Measurements from ENCODE around the gene NAA10. TPM values are rescaled to one million over a fixed set of nuclear protein-coding genes. Genes with fewer than 3 reads are reported as not detected.

The NAA10 gene
- total RNA-seq, 4 donors from 2014 or later: 58.7 to 89.3 (median 69.7) TPM

DNA sequence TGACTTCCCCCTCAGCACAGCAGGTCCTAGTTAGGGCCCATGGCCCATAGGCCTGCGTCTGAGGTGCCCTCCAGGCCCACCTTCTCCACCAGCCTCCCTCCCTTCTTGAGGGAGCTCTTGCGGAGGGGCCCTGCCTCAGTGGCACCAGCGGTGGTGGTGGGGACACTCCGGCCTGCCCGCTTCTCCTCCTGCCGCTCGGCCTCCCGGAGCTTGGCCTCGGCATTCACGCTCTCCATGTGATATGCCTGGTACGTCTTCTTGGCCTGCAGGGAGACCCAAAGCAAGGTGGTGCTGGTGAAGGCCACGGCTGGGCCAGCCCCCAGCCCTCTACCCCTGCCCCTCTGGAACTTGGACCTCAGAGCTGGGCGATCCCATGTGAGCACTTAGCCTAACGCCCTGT lies 14.3 kb downstream of the NAA10 start:
- TF ChIP-seq, protein P1, sequence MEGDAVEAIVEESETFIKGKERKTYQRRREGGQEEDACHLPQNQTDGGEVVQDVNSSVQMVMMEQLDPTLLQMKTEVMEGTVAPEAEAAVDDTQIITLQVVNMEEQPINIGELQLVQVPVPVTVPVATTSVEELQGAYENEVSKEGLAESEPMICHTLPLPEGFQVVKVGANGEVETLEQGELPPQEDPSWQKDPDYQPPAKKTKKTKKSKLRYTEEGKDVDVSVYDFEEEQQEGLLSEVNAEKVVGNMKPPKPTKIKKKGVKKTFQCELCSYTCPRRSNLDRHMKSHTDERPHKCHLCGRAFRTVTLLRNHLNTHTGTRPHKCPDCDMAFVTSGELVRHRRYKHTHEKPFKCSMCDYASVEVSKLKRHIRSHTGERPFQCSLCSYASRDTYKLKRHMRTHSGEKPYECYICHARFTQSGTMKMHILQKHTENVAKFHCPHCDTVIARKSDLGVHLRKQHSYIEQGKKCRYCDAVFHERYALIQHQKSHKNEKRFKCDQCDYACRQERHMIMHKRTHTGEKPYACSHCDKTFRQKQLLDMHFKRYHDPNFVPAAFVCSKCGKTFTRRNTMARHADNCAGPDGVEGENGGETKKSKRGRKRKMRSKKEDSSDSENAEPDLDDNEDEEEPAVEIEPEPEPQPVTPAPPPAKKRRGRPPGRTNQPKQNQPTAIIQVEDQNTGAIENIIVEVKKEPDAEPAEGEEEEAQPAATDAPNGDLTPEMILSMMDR (IDR thresholded peaks at IDR 0.05): no peak
- no peak for TF ChIP-seq POLR2A (IDR thresholded peaks at IDR 0.05)
- intact Hi-C loops (cut with DNase I): no loop called here
- no peaks in the 10 kb centered on the region for H3K9me3 ChIP-seq
- no peak for DNase-seq
- H3K4me3 ChIP-seq (replicated peaks in 1 of 3): no peak overlapping the region
- no peaks in the 10 kb centered on the region for H3K27me3 ChIP-seq
- H3K4me1 ChIP-seq: no peaks in the 10 kb centered on the region
- no peak overlapping the region for H3K27ac ChIP-seq
- H3K36me3 ChIP-seq: no peaks in the 10 kb centered on the region
- 100% methylated on average over 1 to 8 of the region's 14 CpGs for WGBS, 2 donors

DNA sequence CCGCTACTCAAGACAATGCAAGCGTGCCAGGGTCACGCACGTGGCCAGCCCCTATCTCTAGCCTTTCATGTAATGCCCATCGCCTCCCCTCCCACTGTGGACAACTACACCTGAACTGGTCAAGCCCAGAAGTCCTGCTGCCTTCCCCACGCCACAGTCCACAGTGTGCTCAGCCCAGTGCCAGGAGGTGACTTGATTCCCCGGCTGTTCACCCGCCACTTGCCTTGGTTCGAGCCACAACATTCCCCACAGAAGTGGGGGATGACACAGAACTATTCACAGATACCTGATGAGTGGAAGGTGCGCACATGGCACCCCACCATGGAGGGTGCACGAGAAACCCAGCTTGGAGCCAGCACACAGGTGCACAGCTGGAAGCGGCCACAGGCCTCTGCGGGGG lies 15.6 kb downstream of the NAA10 start:
- WGBS, 2 donors: 86 to 98% methylated on average over 6 to 11 of the region's 13 CpGs
- Histone ChIP-seq H3K4me3 (replicated peaks in 1 of 3) (no peak overlapping the region), H3K27ac (no peak overlapping the region), H3K9me3 (no peaks in the 10 kb centered on the region), H3K4me1 (no peaks in the 10 kb centered on the region), H3K27me3 (no peaks in the 10 kb centered on the region), H3K36me3 (no peaks in the 10 kb centered on the region)
- TF ChIP-seq, protein P1 (IDR thresholded peaks at IDR 0.05): no peak
- TF ChIP-seq POLR2A (IDR thresholded peaks at IDR 0.05): no peak
- no peak for DNase-seq
- intact Hi-C loops (cut with DNase I): no loop called here

DNA sequence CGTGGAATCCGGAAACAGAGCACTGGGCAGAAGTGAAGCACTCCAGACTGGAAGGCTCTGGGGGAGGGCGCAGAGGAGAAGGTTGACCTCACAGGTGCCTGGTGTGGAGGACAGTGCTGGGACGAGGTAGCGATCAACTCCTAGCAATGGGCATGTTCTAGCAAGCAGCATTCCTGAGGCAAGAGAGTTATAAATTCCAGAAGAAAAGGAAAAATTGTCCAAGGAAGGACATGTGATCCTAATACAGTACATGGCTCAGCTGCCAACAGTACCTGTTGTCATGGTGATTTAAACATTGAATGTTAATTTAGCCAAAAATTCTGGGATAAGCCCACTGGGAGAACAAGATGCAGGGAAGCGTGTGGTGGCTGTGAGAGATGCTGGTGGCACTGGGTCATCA lies 17.0 kb downstream of the NAA10 start:
- Histone ChIP-seq H3K9me3 (no peaks in the 10 kb centered on the region), H3K4me3 (replicated peaks in 1 of 3) (no peak overlapping the region), H3K27me3 (no peaks in the 10 kb centered on the region), H3K27ac (no peak overlapping the region), H3K4me1 (no peaks in the 10 kb centered on the region), H3K36me3 (no peaks in the 10 kb centered on the region)
- intact Hi-C loops (cut with DNase I): no loop called here
- no peak for DNase-seq
- WGBS, 2 donors: 81 to 87% methylated on average over 6 of the region's 6 CpGs
- TF ChIP-seq POLR2A (IDR thresholded peaks at IDR 0.05): no peak
- TF ChIP-seq, protein P1 (IDR thresholded peaks at IDR 0.05): no peak

DNA sequence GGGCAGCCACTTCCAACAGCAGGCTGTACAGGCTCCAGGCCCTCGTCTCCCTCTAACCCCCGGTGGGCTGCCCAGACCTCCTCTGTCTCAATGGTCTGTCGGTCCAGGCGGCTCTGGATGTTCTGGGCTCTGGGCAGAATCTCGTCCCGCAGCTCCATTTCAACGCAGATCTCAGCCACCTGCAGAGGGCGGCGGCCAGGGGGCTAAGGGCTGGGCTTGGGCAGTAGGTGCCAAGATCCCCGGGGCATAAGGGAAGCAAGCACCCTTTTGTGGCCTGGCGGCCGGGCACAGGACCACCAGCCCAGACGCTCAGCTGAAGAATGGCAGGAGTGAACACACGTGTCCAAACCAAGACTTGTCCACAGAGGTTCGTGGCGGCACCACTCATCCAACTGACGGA lies 21.1 kb downstream of the NAA10 start:
- Histone ChIP-seq H3K4me3 (replicated peaks in 1 of 3) (no peak overlapping the region), H3K4me1 (no peaks in the 10 kb centered on the region), H3K27me3 (no peaks in the 10 kb centered on the region), H3K27ac (no peak overlapping the region), H3K9me3 (no peaks in the 10 kb centered on the region), H3K36me3 (no peaks in the 10 kb centered on the region)
- no peak for DNase-seq
- TF ChIP-seq, protein P1 (IDR thresholded peaks at IDR 0.05): no peak
- no peak for TF ChIP-seq POLR2A (IDR thresholded peaks at IDR 0.05)
- intact Hi-C loops (cut with DNase I): no loop called here
- WGBS, 2 donors: 90 to 93% methylated on average over 4 to 7 of the region's 17 CpGs

DNA sequence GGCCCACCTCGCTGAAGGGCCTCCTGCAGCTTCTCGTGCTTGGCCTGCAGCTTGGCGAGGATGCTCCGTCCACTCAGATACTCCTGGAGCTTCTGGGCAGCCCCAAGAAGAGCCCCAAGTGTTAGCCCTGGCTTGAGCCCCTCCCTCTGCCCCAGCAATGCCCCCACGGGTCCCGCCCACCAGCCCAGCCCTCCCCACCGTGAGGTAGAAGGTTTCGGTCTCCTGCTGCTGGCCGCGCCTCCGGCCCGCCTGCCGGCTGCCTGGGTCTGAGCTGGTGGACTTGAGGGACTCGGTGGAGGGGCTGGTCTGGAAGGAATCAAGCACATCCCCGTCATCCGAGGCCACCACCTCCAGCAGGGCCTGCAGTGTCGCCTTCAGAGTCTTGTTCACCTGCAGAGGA lies 21.6 kb downstream of the NAA10 start:
- intact Hi-C loops (cut with DNase I): no loop called here
- H3K4me3 ChIP-seq (replicated peaks in 1 of 3): no peak overlapping the region
- no peaks in the 10 kb centered on the region for H3K9me3 ChIP-seq
- no peak for TF ChIP-seq POLR2A (IDR thresholded peaks at IDR 0.05)
- TF ChIP-seq, protein P1 (IDR thresholded peaks at IDR 0.05): no peak
- H3K4me1 ChIP-seq: no peaks in the 10 kb centered on the region
- H3K27ac ChIP-seq: no peak overlapping the region
- WGBS, 2 donors: 83% methylated on average over 2 of the region's 17 CpGs; no CpG with 5 or more reads in 1 of the 2 donors
- no peaks in the 10 kb centered on the region for H3K27me3 ChIP-seq
- H3K36me3 ChIP-seq: no peaks in the 10 kb centered on the region
- DNase-seq: no peak

Measured in thyroid gland (tissue), 4 donors.